IMR-90 (cell line): ENCODE measurements around the gene RNF144A. TPM values are rescaled to one million over a fixed set of nuclear protein-coding genes. Genes with fewer than 3 reads are reported as not detected.

Source experiments
- ATAC-seq: fragments of 200-7000 bp; cut with Tn5 transposase; 2 replicates; pipeline ENCODE4 v1.9.1; 2020; ENCODE audit warnings: low read depth, mild to moderate bottlenecking, moderate library complexity
- BruUV-seq: library from RNA; stranded (reverse); fragments of 400-500 nt; replicated peaks from 2 replicates; lab custom pipeline; 2021; lab: Mats Ljungman, UMichigan
- CTCF ChIA-PET: fragments of 300-600 bp; formaldehyde crosslinking; extraction: SDS; loops from one replicate; lab custom pipeline; 2021; ENCODE audit warnings: antibody characterized with exemption; lab: Yijun Ruan, JAX
- POLR2A ChIA-PET: fragments of 300-600 bp; sonication (Branson Sonifier 250); formaldehyde crosslinking; loops from one replicate; lab custom pipeline; 2022; ENCODE audit warnings: antibody characterized with exemption; ENCODE audit not compliant: unreplicated experiment; lab: Charles Lee
- DNase-seq: peaks from one replicate; pipeline ENCODE4 v3.0.0; 2013
- H2AFZ ChIP-seq: replicated peaks from 2 replicates; pipeline ENCODE3; 2013; ENCODE audit warnings: low read length, mild to moderate bottlenecking; ENCODE audit not compliant: poor library complexity
- H2AK5ac ChIP-seq: 2 replicates; pipeline ENCODE4 v1.6.1; 2013; ENCODE audit warnings: low read depth, low read length, inconsistent platforms
- H2AK9ac ChIP-seq: replicated peaks from 2 replicates; pipeline ENCODE3; 2013; ENCODE audit warnings: mild to moderate bottlenecking, low read depth, low read length, moderate library complexity; ENCODE audit not compliant: poor library complexity
- H2BK120ac ChIP-seq: 2 replicates; pipeline ENCODE4 v1.6.1; 2013; ENCODE audit warnings: low read depth, low read length, inconsistent platforms
- H2BK15ac ChIP-seq: 3 replicates; pipeline ENCODE4 v1.6.1; 2013; ENCODE audit warnings: low read depth, low read length, inconsistent platforms
- H2BK20ac ChIP-seq: 2 replicates; pipeline ENCODE4 v1.6.1; 2013; ENCODE audit warnings: low read depth, mild to moderate bottlenecking, inconsistent platforms, low read length, moderate library complexity
- H2BK5ac ChIP-seq: 2 replicates; pipeline ENCODE4 v1.6.1; 2013; ENCODE audit warnings: mild to moderate bottlenecking, low read depth, low read length, inconsistent platforms; ENCODE audit not compliant: poor library complexity, severe bottlenecking
- H3K14ac ChIP-seq: replicated peaks from 2 replicates; pipeline ENCODE4 v1.6.1; 2013; ENCODE audit warnings: low read depth, low read length, inconsistent platforms
- H3K18ac ChIP-seq: 2 replicates; pipeline ENCODE4 v1.6.1; 2013; ENCODE audit warnings: low read depth, low read length, control low read depth
- H3K23ac ChIP-seq: 2 replicates; pipeline ENCODE4 v1.6.1; 2013; ENCODE audit warnings: low read depth, low read length, inconsistent platforms
- H3K27ac ChIP-seq: 2 replicates; pipeline ENCODE4 v1.5.1; 2013; ENCODE audit warnings: mild to moderate bottlenecking, control low read depth, low read length; ENCODE audit not compliant: insufficient read depth
- H3K27me3 ChIP-seq: 2 replicates; pipeline ENCODE4 v1.6.1; 2013; ENCODE audit warnings: low read length; ENCODE audit not compliant: control insufficient read depth, insufficient read depth
- H3K36me3 ChIP-seq: 2 replicates; pipeline ENCODE4 v1.6.1; 2013; ENCODE audit warnings: low read length, mixed read lengths; ENCODE audit not compliant: control insufficient read depth, insufficient read depth
- H3K4ac ChIP-seq: 2 replicates; pipeline ENCODE4 v1.6.1; 2013; ENCODE audit warnings: low read depth, low read length, inconsistent platforms
- H3K4me1 ChIP-seq: 2 replicates; pipeline ENCODE4 v1.6.1; 2013; ENCODE audit warnings: low read length, mixed read lengths; ENCODE audit not compliant: control insufficient read depth, insufficient read depth
- H3K4me2 ChIP-seq: 2 replicates; pipeline ENCODE4 v1.6.1; 2013; ENCODE audit warnings: low read depth, mild to moderate bottlenecking, control low read depth, low read length, moderate library complexity
- H3K4me3 ChIP-seq: 2 replicates; pipeline ENCODE4 v1.5.1; 2013; ENCODE audit warnings: low read depth, mild to moderate bottlenecking, control low read depth, low read length, moderate library complexity; ENCODE audit not compliant: insufficient read depth
- H3K56ac ChIP-seq: 2 replicates; pipeline ENCODE4 v1.6.1; 2013; ENCODE audit warnings: low read length, inconsistent platforms; ENCODE audit not compliant: insufficient read depth; ENCODE audit errors: extremely low read depth
- H3K79me1 ChIP-seq, 2 experiments: 2 replicates each; pipeline ENCODE4 v1.6.1; 2013; ENCODE audit warnings: low read length in 2 of 2, inconsistent platforms in 1 of 2, low read depth in 1 of 2
- H3K9ac ChIP-seq: 2 replicates; pipeline ENCODE4 v1.6.1; 2013; ENCODE audit warnings: low read depth, low read length, control low read depth
- H3K9me1 ChIP-seq: 2 replicates; pipeline ENCODE4 v1.6.1; 2013; ENCODE audit warnings: low read length, inconsistent platforms; ENCODE audit not compliant: insufficient read depth
- H3K9me3 ChIP-seq: 2 replicates; pipeline ENCODE4 v1.6.1; 2013; ENCODE audit warnings: low read length; ENCODE audit not compliant: control insufficient read depth, insufficient read depth
- H4K20me1 ChIP-seq: 2 replicates; pipeline ENCODE4 v1.6.1; 2013; ENCODE audit warnings: low read length, inconsistent platforms; ENCODE audit not compliant: insufficient read depth
- H4K5ac ChIP-seq: 2 replicates; pipeline ENCODE4 v1.6.1; 2013; ENCODE audit warnings: mild to moderate bottlenecking, low read depth, low read length, control low read depth
- H4K8ac ChIP-seq, 2 experiments: 2 replicates each; pipeline ENCODE4 v1.6.1; 2013; ENCODE audit warnings: low read depth in 2 of 2, low read length in 2 of 2, control low read depth in 1 of 2, inconsistent platforms in 1 of 2
- H4K91ac ChIP-seq: 2 replicates; pipeline ENCODE4 v1.6.1; 2013; ENCODE audit warnings: low read depth, low read length, inconsistent platforms; ENCODE audit not compliant: insufficient read depth
- BHLHE40 ChIP-seq: fragments of 150-350 bp; IDR thresholded peaks from 2 replicates; pipeline ENCODE4 v1.6.1; 2016; ENCODE audit warnings: mild to moderate bottlenecking, low read depth, low read length
- CEBPB ChIP-seq: IDR thresholded peaks from 2 replicates; pipeline ENCODE4 v1.6.1; 2012; ENCODE audit warnings: low read depth, low read length, improper control_type of control experiment
- FOS ChIP-seq: fragments of 150-350 bp; IDR thresholded peaks from 2 replicates; pipeline ENCODE4 v1.6.1; 2016; ENCODE audit warnings: low read depth, low read length
- MAFK ChIP-seq: IDR thresholded peaks from 2 replicates; pipeline ENCODE4 v1.6.1; 2012; ENCODE audit warnings: low read depth, low read length, improper control_type of control experiment
- NFE2L2 ChIP-seq: fragments of 150-350 bp; IDR thresholded peaks from 2 replicates; pipeline ENCODE4 v1.6.1; 2016; ENCODE audit warnings: low read depth, mild to moderate bottlenecking, low read length
- POLR2A ChIP-seq: IDR thresholded peaks from 2 replicates; pipeline ENCODE4 v1.6.1; 2012; ENCODE audit warnings: mild to moderate bottlenecking, low read depth, low read length
- RAD21 ChIP-seq: IDR thresholded peaks from 2 replicates; pipeline ENCODE4 v1.6.1; 2012; ENCODE audit warnings: low read length, improper control_type of control experiment
- RCOR1 ChIP-seq: IDR thresholded peaks from 2 replicates; pipeline ENCODE4 v1.6.1; 2012; ENCODE audit warnings: mild to moderate bottlenecking, low read length, improper control_type of control experiment; ENCODE audit not compliant: insufficient replicate concordance
- RFX5 ChIP-seq: IDR thresholded peaks from 2 replicates; pipeline ENCODE4 v1.8.0; 2012; ENCODE audit warnings: low read depth, mild to moderate bottlenecking, low read length, moderate library complexity
- SMC3 ChIP-seq: fragments of 150-350 bp; IDR thresholded peaks from 2 replicates; pipeline ENCODE4 v1.6.1; 2016; ENCODE audit warnings: low read depth, mild to moderate bottlenecking, antibody characterized with exemption, low read length, moderate library complexity
- WGBS, 2 experiments: methylation state at CpG; one replicate each; pipeline versions ENCODE4 v1.1.5 to v1.1.7; 2013; ENCODE audit warnings: missing lambda C conversion rate in 2 of 2; ENCODE audit not compliant: insufficient read length in 1 of 2; ENCODE audit errors: extremely low coverage in 2 of 2; 5-methylcytosine and 5-hydroxymethylcytosine counted together
- dilution Hi-C: fragments of 300-500 bp; cut with HindIII; formaldehyde crosslinking; loops from one replicate; pipeline ENCODE4 v1.14.3; 2018; ENCODE audit warnings: low sequenced_read_pairs; ENCODE audit not compliant: unreplicated experiment
- in situ Hi-C: fragments of 300-500 bp; cut with MboI; formaldehyde crosslinking; loops from 3 replicates; pipeline ENCODE4 v1.14.3; 2019; ENCODE audit warnings: low sequenced_read_pairs, inconsistent platforms, mixed read lengths
- intact Hi-C: fragments of 100-400 bp; cut with micrococcal nuclease; formaldehyde crosslinking; loops from 2 replicates; pipeline ENCODE4 v1.10.0; 2022
- polyA plus RNA-seq, 3 experiments: library from polyadenylated mRNA; depleted of rRNA; stranded (reverse); fragments of >200 nt; gene quantifications; 2 replicates each; pipeline ENCODE4 v1.2.3, GENCODE V29; 2012; ENCODE audit warnings: low replicate concordance in 1 of 3
- total RNA-seq: library from RNA; depleted of rRNA; stranded (reverse); fragments of >200 nt; gene quantifications from 2 replicates; pipeline ENCODE4 v1.2.3, GENCODE V29; 2012
- TF ChIP-seq, protein P1 (sequence below): fragments of 150-350 bp; IDR thresholded peaks from 2 replicates; pipeline ENCODE4 v1.6.1; 2016; ENCODE audit warnings: low read depth, mild to moderate bottlenecking, low read length, moderate library complexity, borderline replicate concordance
- TF ChIP-seq, protein P2 (sequence below): conservative IDR thresholded peaks from 2 replicates; pipeline ENCODE4 v1.5.1; 2012; ENCODE audit warnings: mild to moderate bottlenecking, low read depth, low read length, improper control_type of control experiment
- TF ChIP-seq, protein P3 (sequence below): fragments of 150-350 bp; IDR thresholded peaks from 2 replicates; pipeline ENCODE4 v1.6.1; 2017; ENCODE audit warnings: mild to moderate bottlenecking, antibody characterized with exemption, low read length, low read depth

Gene RNF144A
- total and polyA plus RNA-seq, 2 of the 4 experiments (the other 2 are of a cell fraction), result 0.18 to 0.26 TPM

DNA sequence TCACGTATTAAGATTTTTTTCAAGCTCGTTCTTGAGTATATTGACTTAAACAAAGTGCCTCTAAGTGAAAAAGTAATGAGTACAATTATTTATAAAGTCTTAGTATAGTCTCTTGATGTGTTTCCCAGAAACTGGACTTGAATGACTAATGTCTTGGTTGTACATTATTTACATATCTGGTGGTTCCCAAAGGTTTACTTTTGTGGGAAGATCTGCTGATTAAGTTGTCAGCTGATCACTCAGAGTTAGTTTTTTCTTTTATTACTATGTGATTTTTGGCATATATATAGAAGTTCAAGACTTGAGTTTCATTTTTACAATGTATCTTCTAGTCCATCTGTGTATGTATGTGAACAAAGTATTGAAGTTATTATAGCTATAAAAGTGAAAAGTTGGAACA lies 29.5 kb downstream of the RNF144A start:
- CTCF ChIA-PET, result no interaction called here
- peak; percentile 68 for DNase-seq

More for the DNA sequence above, 29.5 kb downstream of the RNF144A start:
- Histone ChIP-seq H2BK120ac (no peak overlapping the region), H3K36me3 (no peaks in the 10 kb centered on the region), H3K4me1 (no peaks in the 10 kb centered on the region), H4K5ac (no peak overlapping the region), H2BK15ac (no peak overlapping the region), H2BK5ac (no peak overlapping the region), H3K56ac (no peak overlapping the region), H3K4me2 (no peak overlapping the region), H3K23ac (no peak overlapping the region), H3K18ac (no peak overlapping the region), H2BK20ac (no peak overlapping the region), H2AFZ (no peak overlapping the region), H4K8ac (no peak overlapping the region), H3K79me1 (no peaks in the 10 kb centered on the region), H3K9me3 (no peaks in the 10 kb centered on the region), H3K4me3 (no peak overlapping the region), H3K9ac (no peak overlapping the region), H4K20me1 (no peaks in the 10 kb centered on the region), H3K4ac (no peak overlapping the region), H2AK5ac (no peak overlapping the region), H4K91ac (no peak overlapping the region), H2AK9ac (no peak overlapping the region), H3K14ac (no peak overlapping the region), H3K9me1 (no peaks in the 10 kb centered on the region; the same call in 1 of the 2 replicates), H3K27ac (no peak overlapping the region), H3K27me3 (peaks cover 6% of the 10 kb centered on the region)
- dilution Hi-C loops, result no loop called here
- TF ChIP-seq RCOR1, result no peak
- no peak for TF ChIP-seq NFE2L2
- TF ChIP-seq POLR2A, result no peak
- no peak for TF ChIP-seq FOS
- TF ChIP-seq MAFK, result no peak
- no peak for TF ChIP-seq SMC3
- no peak for TF ChIP-seq CEBPB
- TF ChIP-seq, protein P1, sequence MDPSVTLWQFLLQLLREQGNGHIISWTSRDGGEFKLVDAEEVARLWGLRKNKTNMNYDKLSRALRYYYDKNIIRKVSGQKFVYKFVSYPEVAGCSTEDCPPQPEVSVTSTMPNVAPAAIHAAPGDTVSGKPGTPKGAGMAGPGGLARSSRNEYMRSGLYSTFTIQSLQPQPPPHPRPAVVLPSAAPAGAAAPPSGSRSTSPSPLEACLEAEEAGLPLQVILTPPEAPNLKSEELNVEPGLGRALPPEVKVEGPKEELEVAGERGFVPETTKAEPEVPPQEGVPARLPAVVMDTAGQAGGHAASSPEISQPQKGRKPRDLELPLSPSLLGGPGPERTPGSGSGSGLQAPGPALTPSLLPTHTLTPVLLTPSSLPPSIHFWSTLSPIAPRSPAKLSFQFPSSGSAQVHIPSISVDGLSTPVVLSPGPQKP, result no peak
- no peak for TF ChIP-seq BHLHE40
- TF ChIP-seq RAD21, result no peak
- TF ChIP-seq, protein P2, sequence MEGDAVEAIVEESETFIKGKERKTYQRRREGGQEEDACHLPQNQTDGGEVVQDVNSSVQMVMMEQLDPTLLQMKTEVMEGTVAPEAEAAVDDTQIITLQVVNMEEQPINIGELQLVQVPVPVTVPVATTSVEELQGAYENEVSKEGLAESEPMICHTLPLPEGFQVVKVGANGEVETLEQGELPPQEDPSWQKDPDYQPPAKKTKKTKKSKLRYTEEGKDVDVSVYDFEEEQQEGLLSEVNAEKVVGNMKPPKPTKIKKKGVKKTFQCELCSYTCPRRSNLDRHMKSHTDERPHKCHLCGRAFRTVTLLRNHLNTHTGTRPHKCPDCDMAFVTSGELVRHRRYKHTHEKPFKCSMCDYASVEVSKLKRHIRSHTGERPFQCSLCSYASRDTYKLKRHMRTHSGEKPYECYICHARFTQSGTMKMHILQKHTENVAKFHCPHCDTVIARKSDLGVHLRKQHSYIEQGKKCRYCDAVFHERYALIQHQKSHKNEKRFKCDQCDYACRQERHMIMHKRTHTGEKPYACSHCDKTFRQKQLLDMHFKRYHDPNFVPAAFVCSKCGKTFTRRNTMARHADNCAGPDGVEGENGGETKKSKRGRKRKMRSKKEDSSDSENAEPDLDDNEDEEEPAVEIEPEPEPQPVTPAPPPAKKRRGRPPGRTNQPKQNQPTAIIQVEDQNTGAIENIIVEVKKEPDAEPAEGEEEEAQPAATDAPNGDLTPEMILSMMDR, result no peak
- TF ChIP-seq, protein P3, sequence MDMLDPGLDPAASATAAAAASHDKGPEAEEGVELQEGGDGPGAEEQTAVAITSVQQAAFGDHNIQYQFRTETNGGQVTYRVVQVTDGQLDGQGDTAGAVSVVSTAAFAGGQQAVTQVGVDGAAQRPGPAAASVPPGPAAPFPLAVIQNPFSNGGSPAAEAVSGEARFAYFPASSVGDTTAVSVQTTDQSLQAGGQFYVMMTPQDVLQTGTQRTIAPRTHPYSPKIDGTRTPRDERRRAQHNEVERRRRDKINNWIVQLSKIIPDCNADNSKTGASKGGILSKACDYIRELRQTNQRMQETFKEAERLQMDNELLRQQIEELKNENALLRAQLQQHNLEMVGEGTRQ, result no peak
- TF ChIP-seq RFX5, result no peak
- in situ Hi-C loops, result no loop called here
- POLR2A ChIA-PET, result no interaction called here
- no CpG with 5 or more reads among the region's 2 CpGs for WGBS, 2 experiments
- intact Hi-C loops, result no loop called here
- no TSS peak for BruUV-seq
- peak; percentile 57 for ATAC-seq
